AG04449 (cell line): ENCODE results near the gene PDIA2.

Experiments used
- CTCF ChIA-PET: fragments of 350-600 bp; formaldehyde crosslinking; extraction: SDS; loops from one replicate; lab custom pipeline; 2021; ENCODE audit warnings: antibody characterized with exemption; lab: Yijun Ruan, JAX
- POLR2A ChIA-PET: fragments of 400-600, 350-600 bp; formaldehyde crosslinking; extraction: SDS; loops from one replicate; lab custom pipeline; 2020; ENCODE audit warnings: antibody characterized with exemption, inconsistent platforms; lab: Yijun Ruan, JAX
- DNase-seq: peaks from one replicate; pipeline ENCODE4 v3.0.0-alpha.2; 2010; ENCODE audit warnings: low read depth, low spot score
- H3K4me3 ChIP-seq: 2 replicates; pipeline ENCODE4 v1.5.1; 2011; ENCODE audit warnings: low read depth, mild to moderate bottlenecking, control low read depth, low read length
- CTCF ChIP-seq: IDR thresholded peaks from one replicate; pipeline ENCODE4 v1.5.1; 2011; ENCODE audit warnings: mild to moderate bottlenecking, moderate library complexity, low read length, control low read depth, inconsistent platforms; ENCODE audit not compliant: insufficient read depth; ENCODE audit errors: missing control alignments

The PDIA2 gene

GRCh38 chr16:262121-262745, 20.7 kb upstream of the PDIA2 start:
- no peak for DNase-seq
- POLR2A ChIA-PET, result no interaction called here
- TF ChIP-seq CTCF, result no peak
- H3K4me3 ChIP-seq, result no peak overlapping the region
- CTCF ChIA-PET, result no interaction called here

- H3K4me3 ChIP-seq, result no peak overlapping the region
- no peak for DNase-seq
- CTCF ChIA-PET, result no interaction called here
- no peak for TF ChIP-seq CTCF
- POLR2A ChIA-PET, result no interaction called here
Observed at GRCh38 chr16:263182-263774, 19.7 kb upstream of the PDIA2 start.

- H3K4me3 ChIP-seq, result no peak overlapping the region
- DNase-seq, result no peak
- CTCF ChIA-PET, result no interaction called here
- no peak for TF ChIP-seq CTCF
- POLR2A ChIA-PET, result no interaction called here
Observed at GRCh38 chr16:263944-264343, 19.0 kb upstream of the PDIA2 start.

GRCh38 chr16:264440-264951, 18.5 kb upstream of the PDIA2 start:
- no peak for DNase-seq

GRCh38 chr16:265002-265529, 17.9 kb upstream of the PDIA2 start:
- CTCF ChIA-PET, result no interaction called here
- no peak for TF ChIP-seq CTCF
- POLR2A ChIA-PET, result interaction anchor here (0.6 kb wide), 1 partner anchor 10 kb away, joined by 3 read pairs; no protein-coding TSS in a partner anchor
- DNase-seq, result no peak
- H3K4me3 ChIP-seq, result no peak overlapping the region

More at GRCh38 chr16:264440-264951, 18.5 kb upstream of the PDIA2 start:
- POLR2A ChIA-PET, result no interaction called here
- CTCF ChIA-PET, result no interaction called here
- no peak overlapping the region for H3K4me3 ChIP-seq
- no peak for TF ChIP-seq CTCF

GRCh38 chr16:265711-266110, 17.3 kb upstream of the PDIA2 start:
- no peak for TF ChIP-seq CTCF
- CTCF ChIA-PET, result no interaction called here
- no peak overlapping the region for H3K4me3 ChIP-seq
- POLR2A ChIA-PET, result interaction anchor here (0.6 kb wide), 1 partner anchor 10 kb away, joined by 3 read pairs; no protein-coding TSS in a partner anchor
- DNase-seq, result no peak
